ENCODE data around the gene ITGAV.

GRCh38 chr2:186560254-186560653 lies 29.6 kb upstream of the ITGAV start:
- TF ChIP-seq, protein P1, sequence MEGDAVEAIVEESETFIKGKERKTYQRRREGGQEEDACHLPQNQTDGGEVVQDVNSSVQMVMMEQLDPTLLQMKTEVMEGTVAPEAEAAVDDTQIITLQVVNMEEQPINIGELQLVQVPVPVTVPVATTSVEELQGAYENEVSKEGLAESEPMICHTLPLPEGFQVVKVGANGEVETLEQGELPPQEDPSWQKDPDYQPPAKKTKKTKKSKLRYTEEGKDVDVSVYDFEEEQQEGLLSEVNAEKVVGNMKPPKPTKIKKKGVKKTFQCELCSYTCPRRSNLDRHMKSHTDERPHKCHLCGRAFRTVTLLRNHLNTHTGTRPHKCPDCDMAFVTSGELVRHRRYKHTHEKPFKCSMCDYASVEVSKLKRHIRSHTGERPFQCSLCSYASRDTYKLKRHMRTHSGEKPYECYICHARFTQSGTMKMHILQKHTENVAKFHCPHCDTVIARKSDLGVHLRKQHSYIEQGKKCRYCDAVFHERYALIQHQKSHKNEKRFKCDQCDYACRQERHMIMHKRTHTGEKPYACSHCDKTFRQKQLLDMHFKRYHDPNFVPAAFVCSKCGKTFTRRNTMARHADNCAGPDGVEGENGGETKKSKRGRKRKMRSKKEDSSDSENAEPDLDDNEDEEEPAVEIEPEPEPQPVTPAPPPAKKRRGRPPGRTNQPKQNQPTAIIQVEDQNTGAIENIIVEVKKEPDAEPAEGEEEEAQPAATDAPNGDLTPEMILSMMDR (conservative IDR thresholded peaks at IDR 0.05; ENCODE audit: low read length): no peak
- TF ChIP-seq EZH2phosphoT487 (IDR thresholded peaks at IDR 0.05; ENCODE audit: borderline replicate concordance): no peak
